CD14-positive monocyte (primary cell): Measurements from ENCODE around the gene RLF. TPM values are rescaled to one million over a fixed set of nuclear protein-coding genes. Genes with fewer than 3 reads are reported as not detected.

ENCODE experiments used
- DNase-seq, 3 donors: peaks; one replicate each; pipeline ENCODE4 v3.0.0-alpha.2; 2011 to 2022
- H2AFZ ChIP-seq: 2 replicates; pipeline ENCODE4 v1.6.0; 2012; ENCODE audit warnings: mild to moderate bottlenecking, low read depth, low read length, inconsistent platforms; ENCODE audit not compliant: insufficient read depth, poor library complexity, severe bottlenecking
- H3K27ac ChIP-seq, 2 donors: 1 replicate in 1 of 2; 2 replicates in 1 of 2; pipeline ENCODE4 v1.5.1; 2012 to 2013; ENCODE audit warnings: low read length in 2 of 2, control low read depth in 1 of 2, inconsistent platforms in 1 of 2, low read depth in 1 of 2, mild to moderate bottlenecking in 1 of 2
- H3K27me3 ChIP-seq, 2 donors: one replicate each; pipeline versions ENCODE4 v1.6.0 to v1.6.1; 2011 to 2013; ENCODE audit warnings: low read length in 2 of 2; ENCODE audit not compliant: control insufficient read depth in 2 of 2, insufficient read depth in 2 of 2
- H3K36me3 ChIP-seq, 2 donors: replicated peaks in 1 of 2; 1 replicate in 1 of 2; 2 replicates in 1 of 2; pipeline versions ENCODE4 v1.5.1 to v1.6.1; 2012 to 2013; ENCODE audit warnings: low read length in 2 of 2, control low read depth in 1 of 2, inconsistent platforms in 1 of 2, mild to moderate bottlenecking in 1 of 2; ENCODE audit not compliant: insufficient read depth in 2 of 2, control insufficient read depth in 1 of 2
- H3K4me1 ChIP-seq, 2 donors: 1 replicate in 1 of 2; 2 replicates in 1 of 2; pipeline versions ENCODE4 v1.5.1 to v1.6.1; 2012 to 2013; ENCODE audit warnings: low read length in 2 of 2, control low read depth in 1 of 2, inconsistent platforms in 1 of 2, mild to moderate bottlenecking in 1 of 2, moderate library complexity in 1 of 2; ENCODE audit not compliant: insufficient read depth in 2 of 2, control insufficient read depth in 1 of 2
- H3K4me2 ChIP-seq: replicated peaks from 2 replicates; pipeline ENCODE3; 2012; ENCODE audit warnings: low read length, moderate library complexity, mild to moderate bottlenecking; ENCODE audit not compliant: poor library complexity, severe bottlenecking; ENCODE audit errors: extremely low read depth
- H3K4me3 ChIP-seq, 3 experiments: fragments of 200-600 bp in 1 of 3; sonication (generic) in 1 of 3; replicated peaks in 1 of 3; 1 replicate in 2 of 3; 2 replicates in 1 of 3; pipeline ENCODE4 v1.5.1; 2011 to 2013; ENCODE audit warnings: low read length in 3 of 3, mild to moderate bottlenecking in 3 of 3, control low read depth in 2 of 3, low read depth in 2 of 3, inconsistent platforms in 1 of 3, moderate library complexity in 1 of 3
- H3K79me2 ChIP-seq: 2 replicates; pipeline ENCODE4 v1.6.0; 2012; ENCODE audit warnings: mild to moderate bottlenecking, control low read depth, inconsistent platforms, low read length, moderate library complexity; ENCODE audit not compliant: insufficient read depth
- H3K9ac ChIP-seq: 2 replicates; pipeline ENCODE4 v1.6.0; 2017; ENCODE audit warnings: low read length, mild to moderate bottlenecking; ENCODE audit not compliant: insufficient read depth, poor library complexity, severe bottlenecking
- H3K9me3 ChIP-seq, 2 donors: replicated peaks in 1 of 2; 1 replicate in 1 of 2; 2 replicates in 1 of 2; pipeline versions ENCODE4 v1.5.1 to v1.6.1; 2012 to 2013; ENCODE audit warnings: low read length in 2 of 2, control low read depth in 1 of 2; ENCODE audit not compliant: control insufficient read depth in 1 of 2, insufficient read depth in 1 of 2
- H4K20me1 ChIP-seq: 2 replicates; pipeline ENCODE4 v1.6.0; 2012; ENCODE audit warnings: mild to moderate bottlenecking, low read length, control low read depth, moderate library complexity; ENCODE audit not compliant: insufficient read depth
- H3K27ac Mint-ChIP-seq, 7 donors: one replicate each; pipeline ENCODE4 v1.8.0; 2020; ENCODE audit warnings: mild to moderate bottlenecking in 7 of 7, mixed read lengths in 7 of 7, moderate library complexity in 6 of 7, inconsistent platforms in 2 of 7
- H3K27me3 Mint-ChIP-seq, 3 donors: one replicate each; pipeline ENCODE4 v1.8.0; 2021 to 2022; ENCODE audit warnings: low read depth in 3 of 3, mild to moderate bottlenecking in 3 of 3, mixed read lengths in 3 of 3, moderate library complexity in 3 of 3, inconsistent platforms in 1 of 3
- H3K36me3 Mint-ChIP-seq, 2 donors: one replicate each; pipeline ENCODE4 v1.8.0; 2020; ENCODE audit warnings: mixed read lengths in 2 of 2, inconsistent platforms in 1 of 2, mild to moderate bottlenecking in 1 of 2
- H3K4me1 Mint-ChIP-seq: one replicate; pipeline ENCODE4 v1.8.0; 2020; ENCODE audit warnings: mild to moderate bottlenecking, mixed read lengths
- H3K4me3 Mint-ChIP-seq, 2 donors: one replicate each; pipeline ENCODE4 v1.8.0; 2020; ENCODE audit warnings: mild to moderate bottlenecking in 2 of 2, mixed read lengths in 2 of 2, moderate library complexity in 1 of 2
- H3K9me3 Mint-ChIP-seq, 7 donors: one replicate each; pipeline ENCODE4 v1.8.0; 2020 to 2022; ENCODE audit warnings: mixed read lengths in 7 of 7, mild to moderate bottlenecking in 6 of 7, moderate library complexity in 6 of 7, inconsistent platforms in 2 of 7
- CTCF ChIP-seq: fragments of 200-600 bp; IDR thresholded peaks from one replicate; pipeline ENCODE4 v1.8.0; 2022; ENCODE audit warnings: antibody characterized with exemption, mild to moderate bottlenecking
- WGBS: methylation state at CpG from one replicate; pipeline ENCODE4 v1.1.5; 2013; ENCODE audit warnings: missing lambda C conversion rate; ENCODE audit not compliant: insufficient coverage; 5-methylcytosine and 5-hydroxymethylcytosine counted together
- intact Hi-C, 2 donors: fragments of 100-400 bp; cut with micrococcal nuclease; formaldehyde crosslinking; loops; one replicate each; pipeline versions ENCODE4 v1.15.0 to v1.15.1; 2023
- polyA plus RNA-seq, 3 donors: library from polyadenylated mRNA; depleted of rRNA in 1 of 3; unstranded in 2 of 3; stranded (reverse) in 1 of 3; fragments of 300-500 nt in 2 of 3; fragments of >200 nt in 1 of 3; fragmentation: Illumina TruSeq in 2 of 3; gene quantifications; 1 replicate in 2 of 3; 2 replicates in 1 of 3; pipeline ENCODE4 v1.2.3, GENCODE V29; 2012 to 2021

RLF gene
- polyA plus RNA-seq, 3 donors, result 3.0 to 9.2 (median 6.2) TPM

DNA sequence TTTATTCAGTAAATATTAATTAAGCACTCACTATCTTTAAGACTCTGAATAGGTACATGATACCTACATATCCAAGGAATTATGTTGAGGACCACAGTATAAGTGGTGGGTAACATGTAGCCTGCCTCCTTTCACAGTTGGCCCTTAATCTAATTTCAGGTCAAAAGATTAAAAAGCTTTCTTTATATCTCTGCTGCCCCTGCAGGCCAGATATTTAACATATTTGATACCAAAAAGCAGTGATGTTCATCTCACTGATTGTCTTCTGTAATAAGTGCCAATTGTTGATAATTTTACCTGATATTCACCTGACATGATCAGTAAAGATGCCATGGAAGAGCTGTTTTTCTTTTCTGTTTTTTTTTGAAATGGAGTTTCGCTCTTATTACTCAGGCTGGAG is 36.5 kb downstream of the RLF start:
- Mint-ChIP-seq H3K9me3 (no peaks in the 10 kb centered on the region), H3K4me3 (no peak overlapping the region), H3K27ac (no peak overlapping the region), H3K4me1 (no peaks in the 10 kb centered on the region), H3K36me3 (peaks cover 54 to 59% of the 10 kb centered on the region in 2 donors), H3K27me3 (no peaks in the 10 kb centered on the region)
- no CpG with 5 or more reads among the region's 1 CpG for WGBS
- Histone ChIP-seq H3K9me3 (no peaks in the 10 kb centered on the region), H3K4me2 (no peak overlapping the region), H3K36me3 (peaks cover 37 to 70% of the 10 kb centered on the region in 2 donors), H3K9ac (no peak overlapping the region), H2AFZ (no peak overlapping the region), H3K4me3 (no peak overlapping the region), H3K79me2 (no peaks in the 10 kb centered on the region), H4K20me1 (peaks cover 11% of the 10 kb centered on the region), H3K27ac (no peak overlapping the region), H3K4me1 (no peaks in the 10 kb centered on the region), H3K27me3 (no peaks in the 10 kb centered on the region)
- intact Hi-C loops, result no loop called here
- DNase-seq, result no peak
- TF ChIP-seq CTCF, result peak; percentile 38

DNA sequence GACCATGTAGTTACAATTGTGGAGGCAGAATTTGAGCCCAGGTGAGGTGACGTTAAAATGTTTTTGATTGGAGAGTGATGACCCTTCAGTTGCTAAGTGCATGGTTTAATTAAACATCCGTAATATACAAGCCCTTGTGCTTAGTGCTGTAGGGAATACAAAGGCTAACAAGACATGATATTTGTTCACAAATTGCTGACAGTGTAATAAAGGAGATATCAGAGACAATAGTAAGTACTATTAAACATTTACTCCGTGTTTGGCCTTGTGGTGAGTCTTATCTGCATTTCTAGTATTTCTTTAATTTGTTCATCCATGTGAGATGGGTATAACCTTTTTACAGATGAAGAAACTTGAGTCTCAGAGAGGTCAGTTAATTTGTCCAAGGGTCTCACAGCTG is 37.9 kb downstream of the RLF start:
- Mint-ChIP-seq H3K4me3 (no peak overlapping the region), H3K27me3 (no peaks in the 10 kb centered on the region), H3K27ac (no peak overlapping the region), H3K36me3 (peaks cover 49 to 66% of the 10 kb centered on the region in 2 donors), H3K9me3 (no peaks in the 10 kb centered on the region), H3K4me1 (no peaks in the 10 kb centered on the region)
- Histone ChIP-seq H3K9me3 (no peaks in the 10 kb centered on the region), H3K27ac (no peak overlapping the region), H3K4me1 (no peaks in the 10 kb centered on the region), H4K20me1 (peaks cover 11% of the 10 kb centered on the region), H3K9ac (no peak overlapping the region), H3K4me2 (no peak overlapping the region), H2AFZ (no peak overlapping the region), H3K27me3 (no peaks in the 10 kb centered on the region), H3K4me3 (no peak overlapping the region), H3K36me3 (peaks cover 39 to 85% of the 10 kb centered on the region in 2 donors), H3K79me2 (no peaks in the 10 kb centered on the region)
- no peak for TF ChIP-seq CTCF
- intact Hi-C loops, result no loop called here
- WGBS, result no CpG with 5 or more reads among the region's 3 CpGs
- DNase-seq, result no peak
